Liver (tissue), 9 donors: Measurements from ENCODE around the gene CRACR2B. TPM values are rescaled to one million over a fixed set of nuclear protein-coding genes. Genes with fewer than 3 reads are reported as not detected.
A peak's percentile ranks its signal among the peaks of the same experiment; 100 is the strongest.

Experiments used
- DNase-seq: peaks from one replicate; pipeline ENCODE4 v3.0.0-alpha.2; 2017; ENCODE audit warnings: low spot score
- H3K27ac ChIP-seq, 2 donors: one replicate each; pipeline ENCODE4 v1.7.0; 2013; ENCODE audit warnings: inconsistent platforms in 2 of 2, low read length in 2 of 2, control low read depth in 1 of 2, low read depth in 1 of 2, mild to moderate bottlenecking in 1 of 2
- H3K27me3 ChIP-seq, 4 donors: one replicate each; pipeline versions ENCODE4 v1.6.1 to v1.7.0; 2013; ENCODE audit warnings: low read length in 3 of 4, inconsistent platforms in 1 of 4, mild to moderate bottlenecking in 1 of 4, moderate library complexity in 1 of 4; ENCODE audit not compliant: control insufficient read depth in 4 of 4, insufficient read depth in 4 of 4
- H3K36me3 ChIP-seq, 4 donors: one replicate each; pipeline versions ENCODE4 v1.6.1 to v1.7.0; 2013; ENCODE audit warnings: low read length in 3 of 4, mild to moderate bottlenecking in 3 of 4, low read depth in 1 of 4, moderate library complexity in 1 of 4; ENCODE audit not compliant: control insufficient read depth in 4 of 4, insufficient read depth in 3 of 4
- H3K4me1 ChIP-seq, 4 donors: one replicate each; pipeline versions ENCODE4 v1.6.1 to v1.7.0; 2013; ENCODE audit warnings: low read length in 3 of 4, mild to moderate bottlenecking in 3 of 4, moderate library complexity in 1 of 4; ENCODE audit not compliant: control insufficient read depth in 4 of 4, insufficient read depth in 4 of 4
- H3K4me3 ChIP-seq, 3 donors: one replicate each; pipeline versions ENCODE4 v1.6.1 to v1.7.0; 2013; ENCODE audit warnings: low read length in 3 of 3, control low read depth in 1 of 3, low read depth in 1 of 3, mild to moderate bottlenecking in 1 of 3
- H3K9ac ChIP-seq, 2 donors: one replicate each; pipeline ENCODE4 v1.7.0; 2013; ENCODE audit warnings: low read length in 2 of 2, mild to moderate bottlenecking in 2 of 2, moderate library complexity in 2 of 2, control low read depth in 1 of 2, low read depth in 1 of 2
- H3K9me3 ChIP-seq, 4 donors: one replicate each; pipeline versions ENCODE4 v1.6.1 to v1.7.0; 2013; ENCODE audit warnings: low read length in 3 of 4; ENCODE audit not compliant: control insufficient read depth in 4 of 4
- ATF3 ChIP-seq: IDR thresholded peaks from 2 replicates; pipeline ENCODE4 v1.6.1; 2016; ENCODE audit warnings: antibody characterized with exemption
- EGR1 ChIP-seq, 2 donors: IDR thresholded peaks; 2 replicates each; pipeline ENCODE4 v1.6.1; 2016 to 2018; ENCODE audit warnings: antibody characterized with exemption in 2 of 2, low read depth in 2 of 2
- FOXA1 ChIP-seq: IDR thresholded peaks from 2 replicates; pipeline ENCODE4 v1.6.1; 2016; ENCODE audit warnings: antibody characterized with exemption
- FOXA2 ChIP-seq: IDR thresholded peaks from 2 replicates; pipeline ENCODE4 v1.6.1; 2016; ENCODE audit warnings: antibody characterized with exemption
- GABPA ChIP-seq, 2 donors: IDR thresholded peaks in 1 of 2; conservative IDR thresholded peaks in 1 of 2; 2 replicates each; pipeline ENCODE4 v1.6.1; 2016; ENCODE audit warnings: antibody characterized with exemption in 2 of 2, mild to moderate bottlenecking in 1 of 2, moderate library complexity in 1 of 2
- HNF4A ChIP-seq, 2 donors: conservative IDR thresholded peaks; 2 replicates each; pipeline ENCODE4 v1.6.1; 2016; ENCODE audit warnings: antibody characterized with exemption in 2 of 2, mild to moderate bottlenecking in 2 of 2
- HNF4G ChIP-seq: IDR thresholded peaks from 2 replicates; pipeline ENCODE4 v1.6.1; 2016; ENCODE audit warnings: antibody characterized with exemption
- JUND ChIP-seq, 2 donors: IDR thresholded peaks; 2 replicates each; pipeline ENCODE4 v1.6.1; 2016; ENCODE audit warnings: antibody characterized with exemption in 2 of 2
- NR2F2 ChIP-seq: IDR thresholded peaks from 2 replicates; pipeline ENCODE4 v1.6.1; 2016; ENCODE audit warnings: antibody characterized with exemption
- RAD21 ChIP-seq, 2 donors: IDR thresholded peaks; 2 replicates each; pipeline ENCODE4 v1.6.1; 2016; ENCODE audit warnings: antibody characterized with exemption in 2 of 2, mild to moderate bottlenecking in 2 of 2
- RXRA ChIP-seq, 2 donors: IDR thresholded peaks; 2 replicates each; pipeline ENCODE4 v1.6.1; 2017 to 2018; ENCODE audit warnings: antibody characterized with exemption in 2 of 2, mild to moderate bottlenecking in 1 of 2
- SP1 ChIP-seq: IDR thresholded peaks from 2 replicates; pipeline ENCODE4 v1.6.1; 2018; ENCODE audit warnings: antibody characterized with exemption, mild to moderate bottlenecking
- TAF1 ChIP-seq: conservative IDR thresholded peaks from 2 replicates; pipeline ENCODE4 v1.6.1; 2016; ENCODE audit warnings: antibody characterized with exemption, mild to moderate bottlenecking
- YY1 ChIP-seq: IDR thresholded peaks from 2 replicates; pipeline ENCODE4 v1.6.1; 2016; ENCODE audit warnings: antibody characterized with exemption, mild to moderate bottlenecking
- ZBTB33 ChIP-seq: IDR thresholded peaks from 2 replicates; pipeline ENCODE4 v1.6.1; 2016; ENCODE audit warnings: antibody characterized with exemption
- WGBS: extraction: QIAGEN DNeasy Blood & Tissue Kit; methylation state at CpG from one replicate; pipeline ENCODE4 v1.1.7; 2013; 5-methylcytosine and 5-hydroxymethylcytosine counted together
- polyA plus RNA-seq, 2 donors: library from polyadenylated mRNA; stranded (reverse) in 1 of 2; unstranded in 1 of 2; fragments of 200-250 nt in 1 of 2; fragments of >200 nt in 1 of 2; fragmentation: Nextera tagmentation in 1 of 2; extraction: Ambion mirVana in 1 of 2; gene quantifications; one replicate each; pipeline versions ENCODE4 v1.2.1 to v1.2.3, GENCODE V29; 2013 to 2015
- total RNA-seq, 2 donors: library from RNA; depleted of rRNA; stranded (reverse); fragments of >200 nt; gene quantifications; one replicate each; pipeline ENCODE4 v1.2.3, GENCODE V29; 2014
- TF ChIP-seq, protein P1 (sequence below): fragments of 150-350 bp; IDR thresholded peaks from 2 replicates; pipeline ENCODE4 v1.5.1; 2017; ENCODE audit warnings: improper control_type of control experiment, low read depth, low read length; ENCODE audit not compliant: missing input control
- TF ChIP-seq, protein P2 (sequence below): IDR thresholded peaks from 2 replicates; pipeline ENCODE4 v1.6.1; 2016; ENCODE audit warnings: antibody characterized with exemption, mild to moderate bottlenecking
- TF ChIP-seq, protein P3 (sequence below): IDR thresholded peaks from 2 replicates; pipeline ENCODE4 v1.6.1; 2016; ENCODE audit warnings: antibody characterized with exemption
- donor health status: healthy.
- donor health status: healthy.
- donor health status: healthy.
- donor health status: healthy.
- donor health status: healthy.

CRACR2B gene
- total and polyA plus RNA-seq, 4 donors = 0.14 to 2.9 (median 2.2) TPM

DNA sequence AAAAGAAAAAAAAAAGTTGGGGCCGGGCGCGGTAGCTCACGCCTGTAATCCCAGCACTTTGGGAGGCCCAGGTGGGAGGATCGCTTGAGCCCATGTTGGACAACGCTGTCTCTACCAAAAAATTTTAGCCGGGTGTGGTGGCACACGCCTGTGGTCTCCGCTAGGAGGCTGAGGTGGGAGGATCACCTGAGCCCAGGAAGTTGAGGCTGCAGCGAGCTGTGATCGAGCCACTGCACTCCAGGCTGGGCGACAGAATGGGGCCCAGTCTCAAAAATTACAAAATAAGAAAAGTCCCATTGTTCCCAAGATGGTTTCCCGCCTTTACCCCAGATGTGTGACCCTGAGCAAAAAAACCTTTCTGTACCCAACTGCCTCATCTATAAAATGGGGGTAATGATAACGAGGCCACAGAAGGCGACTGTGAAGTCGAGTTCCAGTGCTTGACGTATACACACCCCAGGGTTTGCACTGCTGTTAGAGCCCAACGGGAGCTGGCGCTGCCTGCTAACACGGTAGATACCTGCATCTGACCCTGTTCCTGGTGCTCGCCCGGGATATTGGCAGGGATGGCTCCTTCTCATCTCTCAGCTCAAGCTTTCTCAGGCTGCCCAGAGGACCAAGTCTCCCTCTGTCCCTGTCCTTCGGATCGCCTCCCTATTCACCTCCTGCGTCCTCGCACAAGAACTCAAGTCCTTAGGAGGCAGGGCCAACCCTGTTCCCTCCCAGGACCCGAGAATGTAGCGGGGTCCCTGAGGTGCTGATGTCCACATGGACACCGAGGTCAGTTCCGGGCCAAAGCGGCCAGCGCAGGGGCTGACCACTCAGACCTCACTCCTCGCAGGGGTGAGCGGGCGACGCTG, 19.1 kb upstream of the CRACR2B start:
- Histone ChIP-seq H3K9ac (peak overlapping the region; percentile 88 to 92), H3K4me3 (peak overlapping the region; percentile 74 to 87 (median 80)), H3K27ac (peak overlapping the region; percentile 97 to 100), H3K36me3 (peaks cover 5 to 23% (median 17%) of the 10 kb centered on the region in 4 donors), H3K4me1 (peaks cover 14 to 40% (median 30%) of the 10 kb centered on the region in 4 donors), H3K27me3 (no peaks in the 10 kb centered on the region), H3K9me3 (no peaks in the 10 kb centered on the region)
- TF ChIP-seq SP1 (no peak), RXRA (IDR thresholded peaks at IDR 0.05) (peak in 1 of 2 donors; percentile 10)
- DNase-seq = no peak
- WGBS = 32% methylated on average over 36 of the region's 36 CpGs

- WGBS = under 1% methylated on average over 81 of the region's 81 CpGs
- TF ChIP-seq, protein P1, sequence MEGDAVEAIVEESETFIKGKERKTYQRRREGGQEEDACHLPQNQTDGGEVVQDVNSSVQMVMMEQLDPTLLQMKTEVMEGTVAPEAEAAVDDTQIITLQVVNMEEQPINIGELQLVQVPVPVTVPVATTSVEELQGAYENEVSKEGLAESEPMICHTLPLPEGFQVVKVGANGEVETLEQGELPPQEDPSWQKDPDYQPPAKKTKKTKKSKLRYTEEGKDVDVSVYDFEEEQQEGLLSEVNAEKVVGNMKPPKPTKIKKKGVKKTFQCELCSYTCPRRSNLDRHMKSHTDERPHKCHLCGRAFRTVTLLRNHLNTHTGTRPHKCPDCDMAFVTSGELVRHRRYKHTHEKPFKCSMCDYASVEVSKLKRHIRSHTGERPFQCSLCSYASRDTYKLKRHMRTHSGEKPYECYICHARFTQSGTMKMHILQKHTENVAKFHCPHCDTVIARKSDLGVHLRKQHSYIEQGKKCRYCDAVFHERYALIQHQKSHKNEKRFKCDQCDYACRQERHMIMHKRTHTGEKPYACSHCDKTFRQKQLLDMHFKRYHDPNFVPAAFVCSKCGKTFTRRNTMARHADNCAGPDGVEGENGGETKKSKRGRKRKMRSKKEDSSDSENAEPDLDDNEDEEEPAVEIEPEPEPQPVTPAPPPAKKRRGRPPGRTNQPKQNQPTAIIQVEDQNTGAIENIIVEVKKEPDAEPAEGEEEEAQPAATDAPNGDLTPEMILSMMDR = no peak
- TF ChIP-seq HNF4G = no peak
- TF ChIP-seq FOXA2 = no peak
- TF ChIP-seq ZBTB33 = no peak
- TF ChIP-seq GABPA (IDR thresholded peaks at IDR 0.05 in 1 of 2, conservative IDR thresholded peaks at IDR 0.05 in 1 of 2) = peak; percentile 66 to 91
- TF ChIP-seq NR2F2 = peak; percentile 18
- TF ChIP-seq JUND (IDR thresholded peaks at IDR 0.05) = peak in 1 of 2 donors; percentile 37
- peak; percentile 82 for TF ChIP-seq SP1
- peak; percentile 95 for TF ChIP-seq YY1
- TF ChIP-seq HNF4A (conservative IDR thresholded peaks at IDR 0.05) = peak in 1 of 2 donors; percentile 20
- TF ChIP-seq TAF1 = peak; percentile 92
- TF ChIP-seq EGR1 (IDR thresholded peaks at IDR 0.05; ENCODE audit: low read depth in 2 of 2) = peak; percentile 94 to 95
- no peak for TF ChIP-seq ATF3
- peak; percentile 48 to 51 for TF ChIP-seq RXRA (IDR thresholded peaks at IDR 0.05)
- TF ChIP-seq FOXA1 = peak; percentile 25
- TF ChIP-seq, protein P2, sequence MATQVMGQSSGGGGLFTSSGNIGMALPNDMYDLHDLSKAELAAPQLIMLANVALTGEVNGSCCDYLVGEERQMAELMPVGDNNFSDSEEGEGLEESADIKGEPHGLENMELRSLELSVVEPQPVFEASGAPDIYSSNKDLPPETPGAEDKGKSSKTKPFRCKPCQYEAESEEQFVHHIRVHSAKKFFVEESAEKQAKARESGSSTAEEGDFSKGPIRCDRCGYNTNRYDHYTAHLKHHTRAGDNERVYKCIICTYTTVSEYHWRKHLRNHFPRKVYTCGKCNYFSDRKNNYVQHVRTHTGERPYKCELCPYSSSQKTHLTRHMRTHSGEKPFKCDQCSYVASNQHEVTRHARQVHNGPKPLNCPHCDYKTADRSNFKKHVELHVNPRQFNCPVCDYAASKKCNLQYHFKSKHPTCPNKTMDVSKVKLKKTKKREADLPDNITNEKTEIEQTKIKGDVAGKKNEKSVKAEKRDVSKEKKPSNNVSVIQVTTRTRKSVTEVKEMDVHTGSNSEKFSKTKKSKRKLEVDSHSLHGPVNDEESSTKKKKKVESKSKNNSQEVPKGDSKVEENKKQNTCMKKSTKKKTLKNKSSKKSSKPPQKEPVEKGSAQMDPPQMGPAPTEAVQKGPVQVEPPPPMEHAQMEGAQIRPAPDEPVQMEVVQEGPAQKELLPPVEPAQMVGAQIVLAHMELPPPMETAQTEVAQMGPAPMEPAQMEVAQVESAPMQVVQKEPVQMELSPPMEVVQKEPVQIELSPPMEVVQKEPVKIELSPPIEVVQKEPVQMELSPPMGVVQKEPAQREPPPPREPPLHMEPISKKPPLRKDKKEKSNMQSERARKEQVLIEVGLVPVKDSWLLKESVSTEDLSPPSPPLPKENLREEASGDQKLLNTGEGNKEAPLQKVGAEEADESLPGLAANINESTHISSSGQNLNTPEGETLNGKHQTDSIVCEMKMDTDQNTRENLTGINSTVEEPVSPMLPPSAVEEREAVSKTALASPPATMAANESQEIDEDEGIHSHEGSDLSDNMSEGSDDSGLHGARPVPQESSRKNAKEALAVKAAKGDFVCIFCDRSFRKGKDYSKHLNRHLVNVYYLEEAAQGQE = peak; percentile 68
- TF ChIP-seq, protein P3, sequence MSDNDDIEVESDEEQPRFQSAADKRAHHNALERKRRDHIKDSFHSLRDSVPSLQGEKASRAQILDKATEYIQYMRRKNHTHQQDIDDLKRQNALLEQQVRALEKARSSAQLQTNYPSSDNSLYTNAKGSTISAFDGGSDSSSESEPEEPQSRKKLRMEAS = no peak
- no peak for TF ChIP-seq RAD21 (IDR thresholded peaks at IDR 0.05)
- no peaks in the 10 kb centered on the region for H3K27me3 ChIP-seq
- H3K9ac ChIP-seq = peak within 1 kb of the TSS; percentile 92 to 96
- peak; percentile 98 for DNase-seq
- peaks cover 11 to 36% (median 26%) of the 10 kb centered on the region in 4 donors for H3K4me1 ChIP-seq
- H3K9me3 ChIP-seq = no peaks in the 10 kb centered on the region
- peaks cover 5 to 23% (median 18%) of the 10 kb centered on the region in 4 donors for H3K36me3 ChIP-seq
- peak within 1 kb of the TSS; percentile 97 to 100 for H3K27ac ChIP-seq
- H3K4me3 ChIP-seq = peak within 1 kb of the TSS; percentile 74 to 87 (median 80)
Measured at GRCh38 chr11:809287-810039, 18.3 kb upstream of the CRACR2B start, which contains the start of gene RPLP2. TSS of gene RPLP2 (plus strand) at chr11:809967. CDS start at chr11:810235, 268 bp downstream.
